ENCODE measurements around the gene PLXNA1.

DNA sequence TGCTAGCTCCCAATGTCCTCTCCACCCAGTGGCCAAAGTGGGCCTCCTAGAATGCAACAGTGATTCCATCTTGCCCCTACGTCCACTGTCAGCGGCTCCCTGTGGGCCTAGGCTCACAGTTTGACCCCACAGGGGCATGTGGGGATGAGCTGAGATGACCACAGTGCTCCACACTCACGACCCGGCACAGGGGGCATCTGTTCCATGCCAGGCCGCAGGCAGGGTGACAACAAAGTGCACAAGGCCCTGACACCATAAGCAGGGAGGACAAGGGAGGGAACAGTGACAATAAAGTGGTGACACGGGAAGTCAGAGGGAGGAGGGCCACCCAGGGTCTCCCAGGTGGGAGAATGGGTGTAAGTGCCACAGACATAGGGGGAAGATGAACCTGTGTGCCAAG is 5.1 kb upstream of the PLXNA1 start:
- TF ChIP-seq, protein P1, sequence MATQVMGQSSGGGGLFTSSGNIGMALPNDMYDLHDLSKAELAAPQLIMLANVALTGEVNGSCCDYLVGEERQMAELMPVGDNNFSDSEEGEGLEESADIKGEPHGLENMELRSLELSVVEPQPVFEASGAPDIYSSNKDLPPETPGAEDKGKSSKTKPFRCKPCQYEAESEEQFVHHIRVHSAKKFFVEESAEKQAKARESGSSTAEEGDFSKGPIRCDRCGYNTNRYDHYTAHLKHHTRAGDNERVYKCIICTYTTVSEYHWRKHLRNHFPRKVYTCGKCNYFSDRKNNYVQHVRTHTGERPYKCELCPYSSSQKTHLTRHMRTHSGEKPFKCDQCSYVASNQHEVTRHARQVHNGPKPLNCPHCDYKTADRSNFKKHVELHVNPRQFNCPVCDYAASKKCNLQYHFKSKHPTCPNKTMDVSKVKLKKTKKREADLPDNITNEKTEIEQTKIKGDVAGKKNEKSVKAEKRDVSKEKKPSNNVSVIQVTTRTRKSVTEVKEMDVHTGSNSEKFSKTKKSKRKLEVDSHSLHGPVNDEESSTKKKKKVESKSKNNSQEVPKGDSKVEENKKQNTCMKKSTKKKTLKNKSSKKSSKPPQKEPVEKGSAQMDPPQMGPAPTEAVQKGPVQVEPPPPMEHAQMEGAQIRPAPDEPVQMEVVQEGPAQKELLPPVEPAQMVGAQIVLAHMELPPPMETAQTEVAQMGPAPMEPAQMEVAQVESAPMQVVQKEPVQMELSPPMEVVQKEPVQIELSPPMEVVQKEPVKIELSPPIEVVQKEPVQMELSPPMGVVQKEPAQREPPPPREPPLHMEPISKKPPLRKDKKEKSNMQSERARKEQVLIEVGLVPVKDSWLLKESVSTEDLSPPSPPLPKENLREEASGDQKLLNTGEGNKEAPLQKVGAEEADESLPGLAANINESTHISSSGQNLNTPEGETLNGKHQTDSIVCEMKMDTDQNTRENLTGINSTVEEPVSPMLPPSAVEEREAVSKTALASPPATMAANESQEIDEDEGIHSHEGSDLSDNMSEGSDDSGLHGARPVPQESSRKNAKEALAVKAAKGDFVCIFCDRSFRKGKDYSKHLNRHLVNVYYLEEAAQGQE (IDR thresholded peaks at IDR 0.05; ENCODE audit: insufficient read depth in 1 of 2, low read depth in 2 of 2, low read length in 1 of 2) = no peak
- TF ChIP-seq, protein P2, sequence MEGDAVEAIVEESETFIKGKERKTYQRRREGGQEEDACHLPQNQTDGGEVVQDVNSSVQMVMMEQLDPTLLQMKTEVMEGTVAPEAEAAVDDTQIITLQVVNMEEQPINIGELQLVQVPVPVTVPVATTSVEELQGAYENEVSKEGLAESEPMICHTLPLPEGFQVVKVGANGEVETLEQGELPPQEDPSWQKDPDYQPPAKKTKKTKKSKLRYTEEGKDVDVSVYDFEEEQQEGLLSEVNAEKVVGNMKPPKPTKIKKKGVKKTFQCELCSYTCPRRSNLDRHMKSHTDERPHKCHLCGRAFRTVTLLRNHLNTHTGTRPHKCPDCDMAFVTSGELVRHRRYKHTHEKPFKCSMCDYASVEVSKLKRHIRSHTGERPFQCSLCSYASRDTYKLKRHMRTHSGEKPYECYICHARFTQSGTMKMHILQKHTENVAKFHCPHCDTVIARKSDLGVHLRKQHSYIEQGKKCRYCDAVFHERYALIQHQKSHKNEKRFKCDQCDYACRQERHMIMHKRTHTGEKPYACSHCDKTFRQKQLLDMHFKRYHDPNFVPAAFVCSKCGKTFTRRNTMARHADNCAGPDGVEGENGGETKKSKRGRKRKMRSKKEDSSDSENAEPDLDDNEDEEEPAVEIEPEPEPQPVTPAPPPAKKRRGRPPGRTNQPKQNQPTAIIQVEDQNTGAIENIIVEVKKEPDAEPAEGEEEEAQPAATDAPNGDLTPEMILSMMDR (IDR thresholded peaks at IDR 0.05) = no peak
- TF ChIP-seq POLR2AphosphoS5 (IDR thresholded peaks at IDR 0.05; ENCODE audit: low read depth, low read length) = no peak

Data from Panc1 (cell line).